ENCODE results near the gene SLC18A2.

SLC18A2 gene

DNA sequence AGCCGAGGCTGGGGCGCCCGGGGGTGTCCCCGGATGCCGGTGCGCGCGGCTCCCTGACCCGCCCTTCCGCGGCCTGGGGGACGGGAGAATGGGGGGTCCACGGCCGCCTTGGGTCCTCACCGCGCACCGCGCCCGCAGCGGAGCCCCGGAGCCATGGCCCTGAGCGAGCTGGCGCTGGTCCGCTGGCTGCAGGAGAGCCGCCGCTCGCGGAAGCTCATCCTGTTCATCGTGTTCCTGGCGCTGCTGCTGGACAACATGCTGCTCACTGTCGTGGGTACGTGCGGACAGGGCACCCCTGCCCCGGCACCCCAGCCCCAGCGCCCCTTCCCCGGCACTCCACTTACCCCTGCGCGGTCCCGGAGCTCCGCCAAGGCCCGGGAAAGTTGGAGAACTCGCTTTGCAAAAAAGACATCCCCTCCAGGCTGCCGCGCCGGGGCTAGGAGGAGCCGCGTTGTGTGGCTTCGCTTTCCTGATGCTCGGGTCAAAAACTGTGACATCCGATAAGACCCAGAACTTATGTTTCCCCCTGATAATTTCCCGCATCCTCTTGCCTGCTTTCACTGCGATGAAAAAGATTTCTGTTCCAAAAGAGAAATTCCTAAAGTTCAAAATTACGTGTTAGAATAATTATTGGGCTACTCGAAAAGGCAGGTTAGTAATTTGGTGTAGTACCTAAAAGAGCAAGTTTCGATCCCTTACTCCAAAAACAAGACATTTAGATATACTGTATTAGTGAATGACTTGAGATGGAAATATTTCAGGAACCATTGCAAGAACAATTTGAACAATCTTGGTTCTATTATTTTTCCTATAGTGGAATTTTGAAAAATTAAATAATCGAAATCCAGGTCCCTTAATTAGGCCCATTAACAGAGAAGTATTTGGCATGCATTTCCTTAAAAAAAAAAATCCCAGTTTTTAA is 888 bp downstream of the SLC18A2 start:
- peaks cover 10% of the 10 kb centered on the region for H3K4me1 ChIP-seq (ENCODE audit: control insufficient read depth, low read length)
- H3K9me3 ChIP-seq (ENCODE audit: control insufficient read depth, insufficient read depth, low read length) = peaks cover 4% of the 10 kb centered on the region
- no peak overlapping the region for H3K4me3 ChIP-seq (ENCODE audit: low read length)
- peaks cover 6% of the 10 kb centered on the region; the same call in 1 of the 2 replicates for H3F3A ChIP-seq (ENCODE audit: control insufficient read depth, insufficient read depth)
- H3K79me2 ChIP-seq (ENCODE audit: control insufficient read depth, low read length) = no peaks in the 10 kb centered on the region
- H3K4me2 ChIP-seq (ENCODE audit: low read length) = no peak overlapping the region
- TF ChIP-seq EZH2phosphoT487 (IDR thresholded peaks at IDR 0.05; ENCODE audit: borderline replicate concordance, low read length) = no peak
- TF ChIP-seq, protein P1, sequence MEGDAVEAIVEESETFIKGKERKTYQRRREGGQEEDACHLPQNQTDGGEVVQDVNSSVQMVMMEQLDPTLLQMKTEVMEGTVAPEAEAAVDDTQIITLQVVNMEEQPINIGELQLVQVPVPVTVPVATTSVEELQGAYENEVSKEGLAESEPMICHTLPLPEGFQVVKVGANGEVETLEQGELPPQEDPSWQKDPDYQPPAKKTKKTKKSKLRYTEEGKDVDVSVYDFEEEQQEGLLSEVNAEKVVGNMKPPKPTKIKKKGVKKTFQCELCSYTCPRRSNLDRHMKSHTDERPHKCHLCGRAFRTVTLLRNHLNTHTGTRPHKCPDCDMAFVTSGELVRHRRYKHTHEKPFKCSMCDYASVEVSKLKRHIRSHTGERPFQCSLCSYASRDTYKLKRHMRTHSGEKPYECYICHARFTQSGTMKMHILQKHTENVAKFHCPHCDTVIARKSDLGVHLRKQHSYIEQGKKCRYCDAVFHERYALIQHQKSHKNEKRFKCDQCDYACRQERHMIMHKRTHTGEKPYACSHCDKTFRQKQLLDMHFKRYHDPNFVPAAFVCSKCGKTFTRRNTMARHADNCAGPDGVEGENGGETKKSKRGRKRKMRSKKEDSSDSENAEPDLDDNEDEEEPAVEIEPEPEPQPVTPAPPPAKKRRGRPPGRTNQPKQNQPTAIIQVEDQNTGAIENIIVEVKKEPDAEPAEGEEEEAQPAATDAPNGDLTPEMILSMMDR (IDR thresholded peaks at IDR 0.05; ENCODE audit: low read depth, low read length, poor library complexity, severe bottlenecking) = no peak
- H3K27me3 ChIP-seq (ENCODE audit: control insufficient read depth, low read length) = peaks cover 5% of the 10 kb centered on the region
- H3K27ac ChIP-seq (ENCODE audit: low read depth, low read length) = no peak overlapping the region
- H3K36me3 ChIP-seq (ENCODE audit: control insufficient read depth, low read length) = no peaks in the 10 kb centered on the region
- no peaks in the 10 kb centered on the region for H3K9me2 ChIP-seq (replicated peaks; ENCODE audit: control insufficient read depth, low read length)
- no peaks in the 10 kb centered on the region for H4K20me1 ChIP-seq (ENCODE audit: control insufficient read depth, insufficient read depth, low read depth, low read length)

DNA sequence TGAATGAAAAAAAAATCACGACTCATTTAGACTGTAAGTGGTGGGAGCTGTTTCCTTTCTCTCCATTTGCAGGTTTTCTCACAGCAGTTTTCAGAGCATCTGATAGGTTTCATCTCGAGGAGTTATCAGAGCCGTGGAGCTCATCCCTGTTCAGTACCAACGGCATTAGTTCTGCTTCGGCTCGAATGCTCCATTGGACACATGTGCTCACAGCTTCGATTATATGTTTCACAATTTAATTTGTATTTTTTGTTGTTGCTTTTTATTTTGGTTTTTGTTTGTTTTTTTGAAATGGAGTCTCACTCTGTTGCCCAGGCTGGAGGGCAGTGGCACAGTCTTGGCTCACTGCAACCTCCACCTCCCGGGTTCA is 1.5 kb downstream of the SLC18A2 start:
- H3K27ac ChIP-seq (ENCODE audit: low read depth, low read length) = no peak overlapping the region
- H3K36me3 ChIP-seq (ENCODE audit: control insufficient read depth, low read length) = no peaks in the 10 kb centered on the region
- H3K4me2 ChIP-seq (ENCODE audit: low read length) = no peak overlapping the region
- H3K4me3 ChIP-seq (ENCODE audit: low read length) = no peak overlapping the region
- H3F3A ChIP-seq (ENCODE audit: control insufficient read depth, insufficient read depth) = peaks cover 5% of the 10 kb centered on the region; the same call in 1 of the 2 replicates
- TF ChIP-seq, protein P1 (IDR thresholded peaks at IDR 0.05; ENCODE audit: low read depth, low read length, poor library complexity, severe bottlenecking) = no peak
- TF ChIP-seq EZH2phosphoT487 (IDR thresholded peaks at IDR 0.05; ENCODE audit: borderline replicate concordance, low read length) = no peak
- H3K4me1 ChIP-seq (ENCODE audit: control insufficient read depth, low read length) = peaks cover 4% of the 10 kb centered on the region
- no peaks in the 10 kb centered on the region for H3K9me2 ChIP-seq (replicated peaks; ENCODE audit: control insufficient read depth, low read length)
- H3K27me3 ChIP-seq (ENCODE audit: control insufficient read depth, low read length) = peaks cover 4% of the 10 kb centered on the region; the same call in 1 of the 2 replicates
- H4K20me1 ChIP-seq (ENCODE audit: control insufficient read depth, insufficient read depth, low read depth, low read length) = no peaks in the 10 kb centered on the region
- peaks cover 4% of the 10 kb centered on the region for H3K9me3 ChIP-seq (ENCODE audit: control insufficient read depth, insufficient read depth, low read length)
- no peaks in the 10 kb centered on the region for H3K79me2 ChIP-seq (ENCODE audit: control insufficient read depth, low read length)

DNA sequence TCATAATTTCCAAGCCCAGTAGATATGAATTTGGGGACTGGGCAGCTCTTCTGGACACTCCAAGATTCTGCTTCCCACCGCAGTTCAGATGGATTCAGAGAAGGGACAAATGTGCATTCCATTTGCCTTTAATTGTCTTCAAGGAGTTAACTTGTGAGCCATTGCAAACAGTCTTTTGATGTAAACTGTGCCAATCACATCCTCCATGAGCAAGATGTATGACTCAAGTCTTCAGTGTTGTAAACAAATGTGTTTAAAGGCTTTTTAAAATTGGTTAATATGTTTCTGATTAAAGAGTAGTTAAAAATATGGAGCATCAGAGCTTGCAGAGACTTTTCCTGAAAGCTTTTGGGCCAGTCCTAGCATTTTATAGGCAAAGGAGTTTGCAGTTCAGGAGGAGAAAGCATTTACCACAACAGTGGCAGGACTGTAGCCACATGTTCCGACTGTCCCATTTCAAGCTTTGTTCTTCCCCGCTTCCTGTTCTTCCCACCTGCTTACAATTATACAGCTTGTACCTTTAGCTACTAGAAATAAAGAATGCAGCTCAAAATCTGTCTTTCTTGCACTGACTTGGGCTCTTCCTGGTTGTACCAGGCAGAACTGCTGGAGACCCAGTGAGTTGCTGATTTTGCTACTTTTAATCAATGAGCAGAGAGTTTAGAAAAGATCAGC is 6.2 kb downstream of the SLC18A2 start:
- Histone ChIP-seq H3F3A (ENCODE audit: control insufficient read depth, insufficient read depth) (no peaks in the 10 kb centered on the region), H3K9me2 (replicated peaks; ENCODE audit: control insufficient read depth, low read length) (no peaks in the 10 kb centered on the region), H3K9me3 (ENCODE audit: control insufficient read depth, insufficient read depth, low read length) (no peaks in the 10 kb centered on the region), H3K4me1 (ENCODE audit: control insufficient read depth, low read length) (no peaks in the 10 kb centered on the region), H3K27me3 (ENCODE audit: control insufficient read depth, low read length) (peaks cover 14% of the 10 kb centered on the region), H4K20me1 (ENCODE audit: control insufficient read depth, insufficient read depth, low read depth, low read length) (no peaks in the 10 kb centered on the region), H3K27ac (ENCODE audit: low read depth, low read length) (no peak overlapping the region), H3K4me3 (ENCODE audit: low read length) (no peak overlapping the region), H3K79me2 (ENCODE audit: control insufficient read depth, low read length) (no peaks in the 10 kb centered on the region), H3K36me3 (ENCODE audit: control insufficient read depth, low read length) (no peaks in the 10 kb centered on the region), H3K4me2 (ENCODE audit: low read length) (no peak overlapping the region)
- no peak for TF ChIP-seq EZH2phosphoT487 (IDR thresholded peaks at IDR 0.05; ENCODE audit: borderline replicate concordance, low read length)
- TF ChIP-seq, protein P1 (IDR thresholded peaks at IDR 0.05; ENCODE audit: low read depth, low read length, poor library complexity, severe bottlenecking) = no peak
